GM20000 (cell line): ENCODE results near the gene PTPN14.

Source experiments
- DNase-seq: peaks from one replicate; pipeline ENCODE4 v3.0.0; 2012; ENCODE audit warnings: low spot score
- CTCF ChIP-seq: IDR thresholded peaks from 2 replicates; pipeline ENCODE4 v1.5.1; 2012; ENCODE audit warnings: mild to moderate bottlenecking, control low read depth; ENCODE audit errors: extremely low read depth, missing control alignments

The PTPN14 gene

GRCh38 chr1:214360116-214360515, 191.3 kb downstream of the PTPN14 start:
- no peak for DNase-seq

GRCh38 chr1:214354440-214355148, 196.8 kb downstream of the PTPN14 start:
- TF ChIP-seq CTCF, result no peak
- DNase-seq, result no peak

More at GRCh38 chr1:214360116-214360515, 191.3 kb downstream of the PTPN14 start:
- no peak for TF ChIP-seq CTCF

GRCh38 chr1:214352838-214353237, 198.6 kb downstream of the PTPN14 start:
- no peak for TF ChIP-seq CTCF
- DNase-seq, result no peak

- DNase-seq, result no peak
- no peak for TF ChIP-seq CTCF
Observed at GRCh38 chr1:214351551-214352277, 199.7 kb downstream of the PTPN14 start.

GRCh38 chr1:214349781-214350180, 201.6 kb downstream of the PTPN14 start:
- DNase-seq, result no peak

GRCh38 chr1:214349008-214349407, 202.4 kb downstream of the PTPN14 start:
- no peak for DNase-seq
- no peak for TF ChIP-seq CTCF

More at GRCh38 chr1:214349781-214350180, 201.6 kb downstream of the PTPN14 start:
- no peak for TF ChIP-seq CTCF

- no peak for TF ChIP-seq CTCF
- no peak for DNase-seq
Observed at GRCh38 chr1:214344897-214345296, 206.5 kb downstream of the PTPN14 start.
